SW480 (cell line): ENCODE results near the gene SPINT1.

Source experiments
- DNase-seq: peaks from one replicate; pipeline ENCODE4 v3.0.0-alpha.2; 2016; ENCODE audit warnings: low spot score

Gene SPINT1

DNA sequence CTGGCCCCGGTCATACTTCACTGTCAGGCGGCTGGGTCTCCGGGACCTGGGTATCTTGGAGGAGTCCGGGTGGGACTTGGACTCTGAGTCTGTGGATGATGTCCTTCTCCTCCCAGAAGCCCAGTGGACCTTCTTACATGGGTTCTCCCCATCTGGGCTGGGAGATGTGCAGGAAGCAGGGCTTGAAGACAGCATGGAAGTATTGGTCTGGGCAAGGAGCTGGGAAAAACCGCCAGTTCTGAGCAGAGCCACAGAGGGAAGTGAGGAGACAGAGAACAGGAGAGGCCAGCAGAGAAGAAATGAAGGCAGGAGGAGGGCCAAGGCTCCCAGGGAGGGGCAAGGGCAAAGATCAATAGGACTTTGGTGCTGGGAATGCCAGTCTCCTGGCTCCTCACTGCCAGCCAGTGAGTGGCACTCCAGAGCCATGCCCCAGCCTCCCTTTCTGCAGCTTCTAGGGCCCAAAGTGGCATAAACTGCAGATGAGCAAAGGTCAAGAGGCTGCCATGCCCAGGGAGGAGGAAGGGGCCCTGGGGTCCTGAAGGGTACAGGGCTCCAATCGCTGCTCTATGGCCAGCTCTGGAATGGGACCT is 15.3 kb upstream of the SPINT1 start, which contains the start of gene PPP1R14D:
PPP1R14D (minus strand) TSS at position 262 of the 590 bp plus-strand sequence; CDS start at position 195, 67 bp downstream.
- DNase-seq, result no peak

DNA sequence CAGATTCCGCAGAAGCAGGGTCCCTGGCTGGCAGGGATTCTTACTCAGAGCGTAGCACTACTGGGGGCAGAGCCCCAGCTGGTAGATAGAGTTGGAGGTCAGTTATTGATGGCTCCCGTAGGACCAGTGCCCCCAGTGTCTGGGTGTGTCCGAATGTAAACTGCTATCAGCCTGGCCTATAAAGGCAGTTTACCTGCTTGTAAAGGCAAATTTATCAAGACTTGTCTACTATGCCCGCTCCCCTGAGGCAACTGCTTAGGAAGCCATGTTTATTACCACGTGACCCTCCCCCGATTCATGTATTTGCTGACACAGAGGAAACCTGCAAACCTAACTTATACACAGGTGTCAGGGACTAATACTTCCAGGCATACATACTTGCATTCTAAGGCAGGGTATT is 14.7 kb upstream of the SPINT1 start:
- no peak for DNase-seq

DNA sequence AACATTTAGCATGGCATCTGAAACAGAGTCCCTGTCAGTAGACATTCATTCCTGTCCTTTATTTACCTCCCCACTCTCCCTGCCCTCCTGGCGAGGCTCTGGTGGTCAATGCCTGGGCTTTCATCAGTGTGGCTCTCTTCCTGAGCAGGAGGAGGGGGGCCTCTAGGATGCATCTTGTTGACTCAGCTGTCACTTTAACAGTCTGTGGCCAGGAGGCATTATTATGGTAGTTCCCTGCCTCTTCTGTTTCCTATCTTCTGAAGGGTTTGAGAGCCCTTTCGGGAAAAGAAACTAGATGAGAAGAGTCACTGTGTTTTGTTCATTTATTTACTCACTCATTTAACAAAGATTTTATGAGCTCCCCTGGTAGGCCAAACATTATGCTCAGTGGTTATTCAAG is 13.0 kb upstream of the SPINT1 start:
- no peak for DNase-seq

DNA sequence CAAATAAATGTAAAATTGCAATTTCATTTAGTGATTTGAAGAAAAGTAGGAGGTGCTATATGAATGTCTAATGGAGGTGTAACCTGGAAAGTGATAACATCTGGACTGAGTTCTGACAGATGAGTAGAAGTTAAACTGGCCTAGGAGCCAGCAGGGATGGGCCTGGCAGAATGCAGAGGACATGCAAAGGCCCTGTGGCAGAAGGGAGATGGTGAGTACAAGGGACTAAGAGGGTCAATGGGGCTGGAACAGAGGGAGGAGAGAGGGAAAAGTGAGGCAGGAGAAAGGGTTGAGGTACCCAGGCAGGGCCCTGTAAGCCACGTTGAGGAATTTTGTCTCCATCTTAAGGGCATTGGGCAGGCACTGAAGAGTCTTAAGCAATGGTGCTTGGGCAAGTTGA is 12.0 kb upstream of the SPINT1 start:
- DNase-seq, result no peak

DNA sequence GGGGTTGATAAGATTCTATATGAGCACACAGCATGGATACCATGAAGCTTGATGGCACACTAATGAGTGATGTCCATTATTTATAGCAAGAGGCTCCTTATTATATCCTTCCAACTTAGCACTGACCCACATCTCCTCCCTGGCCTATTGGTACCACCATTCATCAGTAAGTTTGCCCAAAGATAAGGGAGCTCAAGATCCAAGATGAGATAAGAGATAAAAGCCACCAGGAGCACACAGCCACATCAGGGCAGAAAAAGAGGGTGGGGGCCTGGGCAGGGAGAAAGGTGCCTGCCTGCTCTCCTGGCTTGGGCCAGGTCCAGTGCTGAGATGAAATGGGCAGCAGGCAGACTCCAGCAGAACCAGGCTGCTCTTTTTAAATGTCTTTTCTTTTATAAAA is 10.9 kb upstream of the SPINT1 start:
- DNase-seq, result no peak

DNA sequence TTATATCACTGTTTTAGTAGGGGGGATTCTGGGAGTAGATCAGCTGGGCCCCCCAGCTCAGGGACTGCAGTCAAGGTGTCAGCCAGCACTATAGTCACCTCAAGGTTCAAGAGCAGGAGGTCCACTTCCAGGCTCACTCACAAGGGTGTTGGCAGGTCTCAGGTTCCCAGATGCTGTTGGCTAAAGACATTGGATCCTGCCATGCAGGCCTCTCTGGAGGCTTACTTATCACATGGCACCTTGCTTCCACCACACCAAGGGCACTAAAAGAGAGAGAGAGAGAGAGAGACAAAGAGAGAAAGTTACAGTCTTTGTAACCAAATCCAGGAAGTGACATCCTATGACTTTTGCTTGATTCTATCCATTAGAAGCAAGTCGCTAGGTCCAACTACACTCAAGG is 7.8 kb upstream of the SPINT1 start:
- no peak for DNase-seq

DNA sequence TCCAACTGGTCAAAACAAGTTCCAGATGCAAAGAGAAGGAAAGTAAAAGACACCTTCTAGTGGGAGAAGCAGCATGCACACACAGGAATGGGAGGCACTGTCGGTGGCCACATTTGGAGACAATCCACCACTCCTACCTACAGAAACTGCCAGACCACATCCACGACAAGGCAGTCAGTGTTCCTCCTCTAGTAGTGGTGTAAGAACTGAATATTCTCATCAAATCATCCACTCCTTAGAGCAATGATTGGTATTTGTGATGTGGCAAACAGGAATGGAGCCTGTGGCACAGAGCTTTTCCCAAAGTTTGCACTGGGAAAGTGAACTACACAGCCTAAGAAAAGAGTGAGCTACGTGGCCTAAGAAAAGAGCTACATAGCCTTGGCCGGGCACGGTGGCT is 5.1 kb upstream of the SPINT1 start:
- no peak for DNase-seq

DNA sequence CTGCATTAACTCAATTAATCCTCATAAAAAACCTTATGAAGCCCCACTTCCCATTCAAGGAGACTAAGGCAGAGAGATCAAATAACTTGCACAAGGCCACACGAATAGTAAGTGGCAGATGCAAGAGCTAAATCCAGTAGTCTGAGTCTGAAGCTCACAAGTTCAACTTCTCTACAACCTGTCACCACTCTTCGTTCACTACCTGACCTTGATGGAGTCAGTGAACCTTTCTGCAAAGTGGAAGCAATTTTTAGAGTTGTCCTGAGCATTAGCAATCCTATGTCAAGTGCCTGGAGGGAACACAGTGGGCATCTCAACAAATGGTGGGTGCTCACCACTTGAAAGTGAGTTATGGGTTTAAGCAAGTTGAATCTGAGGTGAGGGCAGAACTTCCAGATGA is 2.1 kb upstream of the SPINT1 start:
- DNase-seq, result no peak

DNA sequence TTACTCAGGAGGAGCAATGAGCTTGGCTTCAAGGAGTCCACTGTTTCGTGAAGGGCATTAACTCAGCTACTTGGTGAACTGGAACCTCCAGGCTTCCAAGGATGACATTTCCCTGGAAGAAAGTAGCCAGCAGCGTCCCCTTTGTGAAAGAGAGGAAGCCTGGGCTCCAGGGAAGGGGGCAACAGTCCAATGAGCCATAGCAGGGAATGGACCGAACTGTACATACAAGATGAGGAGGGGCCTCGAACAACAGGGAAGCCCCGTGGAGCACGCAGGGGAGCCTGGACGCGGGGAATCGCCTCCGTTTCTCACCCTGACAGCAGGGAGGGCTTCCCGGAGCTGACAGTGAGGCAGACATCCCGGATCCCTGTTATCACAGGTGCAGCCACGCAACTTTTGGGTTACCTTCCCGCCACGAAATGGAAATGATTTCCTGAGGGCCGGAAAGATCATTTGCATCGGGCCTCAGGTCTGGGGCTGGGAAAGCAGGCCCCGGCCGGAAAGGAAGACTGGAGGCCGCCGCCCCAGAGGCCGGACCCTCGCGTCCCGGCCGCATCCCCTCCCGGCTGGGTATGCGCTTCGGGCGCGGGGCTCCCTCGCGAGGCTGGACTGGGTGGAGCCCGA is 475 bp upstream of the SPINT1 start:
- DNase-seq, result no peak

DNA sequence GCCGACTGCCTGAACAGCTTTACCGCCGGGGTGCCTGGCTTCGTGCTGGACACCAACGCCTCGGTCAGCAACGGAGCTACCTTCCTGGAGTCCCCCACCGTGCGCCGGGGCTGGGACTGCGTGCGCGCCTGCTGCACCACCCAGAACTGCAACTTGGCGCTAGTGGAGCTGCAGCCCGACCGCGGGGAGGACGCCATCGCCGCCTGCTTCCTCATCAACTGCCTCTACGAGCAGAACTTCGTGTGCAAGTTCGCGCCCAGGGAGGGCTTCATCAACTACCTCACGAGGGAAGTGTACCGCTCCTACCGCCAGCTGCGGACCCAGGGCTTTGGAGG is 815 bp downstream of the SPINT1 start:
- DNase-seq, result no peak

DNA sequence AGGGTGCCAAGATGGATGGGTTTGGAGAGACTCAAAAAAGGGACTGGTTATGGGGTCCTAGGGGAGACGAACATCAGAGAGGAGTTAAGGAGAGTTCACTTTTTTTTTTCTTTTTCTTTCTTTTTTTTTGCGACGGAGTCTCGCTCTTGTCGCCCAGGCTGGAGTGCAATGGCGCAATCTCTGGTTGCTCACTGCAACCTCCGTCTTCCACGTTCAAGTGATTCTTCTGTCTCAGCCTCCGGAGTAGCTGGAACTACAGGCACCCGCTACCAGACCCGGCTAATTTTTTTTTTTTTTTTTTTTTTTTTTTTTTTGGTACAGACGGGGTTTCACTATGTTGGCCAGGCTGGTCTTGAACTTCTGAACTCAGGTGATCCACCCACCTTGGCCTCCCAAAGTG is 1.2 kb downstream of the SPINT1 start:
- no peak for DNase-seq

DNA sequence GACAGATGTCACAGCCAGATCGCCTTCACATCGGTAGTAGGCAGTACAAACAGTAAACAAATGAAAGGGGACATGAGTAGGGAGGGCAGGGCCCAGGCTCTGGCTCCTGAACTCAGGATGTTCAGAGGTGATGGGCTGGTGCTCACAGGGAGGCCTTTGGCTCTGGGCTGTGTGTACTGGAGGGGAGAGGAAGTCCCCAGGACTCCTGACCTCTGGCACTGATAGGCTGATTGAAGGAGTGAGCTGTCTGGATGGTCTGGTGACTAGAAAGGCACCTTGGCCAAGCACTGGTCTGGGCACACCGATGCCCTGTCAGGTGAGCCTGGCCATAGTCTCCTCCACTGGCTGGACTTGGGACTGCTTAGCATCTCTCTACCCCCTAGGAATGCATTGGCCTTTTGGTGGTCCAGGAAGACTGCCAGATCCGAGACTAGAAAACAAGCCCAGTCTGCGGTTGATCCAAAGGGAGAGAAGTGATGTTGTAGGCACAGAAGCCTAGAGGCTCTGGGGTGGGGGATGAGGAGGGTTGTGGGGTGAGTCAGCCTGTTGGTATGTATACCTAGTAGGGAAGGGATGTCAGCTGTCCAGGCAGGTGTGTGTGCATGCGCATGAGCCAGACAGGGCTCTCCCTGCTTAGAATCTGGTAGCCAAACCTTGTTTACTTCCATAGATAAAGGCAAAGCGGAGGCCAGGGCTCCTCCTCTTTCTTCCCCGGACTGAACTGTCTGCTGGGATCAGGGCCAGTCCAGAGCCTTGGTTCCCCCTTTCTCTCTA is 1.9 kb downstream of the SPINT1 start:
- DNase-seq, result peak; percentile 94

DNA sequence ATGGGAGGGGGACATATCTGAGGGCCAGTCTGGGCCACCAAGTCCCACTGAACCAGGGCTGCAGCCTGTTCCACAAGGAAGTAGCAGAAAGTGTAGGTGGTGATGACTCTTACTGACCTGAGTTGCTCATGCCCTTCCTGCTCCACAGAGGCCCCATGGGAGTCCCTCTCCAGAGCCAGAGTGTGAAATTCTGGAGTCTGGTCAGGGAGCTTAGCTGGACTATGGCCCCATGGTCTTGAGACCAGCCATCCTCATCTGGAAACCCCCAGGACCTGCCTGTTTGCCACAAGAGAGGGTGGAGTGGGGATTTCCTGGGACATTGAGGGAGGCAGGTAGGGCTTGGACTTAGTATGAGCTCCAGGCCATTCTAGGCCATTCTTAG is 3.0 kb downstream of the SPINT1 start:
- peak; percentile 10 for DNase-seq

DNA sequence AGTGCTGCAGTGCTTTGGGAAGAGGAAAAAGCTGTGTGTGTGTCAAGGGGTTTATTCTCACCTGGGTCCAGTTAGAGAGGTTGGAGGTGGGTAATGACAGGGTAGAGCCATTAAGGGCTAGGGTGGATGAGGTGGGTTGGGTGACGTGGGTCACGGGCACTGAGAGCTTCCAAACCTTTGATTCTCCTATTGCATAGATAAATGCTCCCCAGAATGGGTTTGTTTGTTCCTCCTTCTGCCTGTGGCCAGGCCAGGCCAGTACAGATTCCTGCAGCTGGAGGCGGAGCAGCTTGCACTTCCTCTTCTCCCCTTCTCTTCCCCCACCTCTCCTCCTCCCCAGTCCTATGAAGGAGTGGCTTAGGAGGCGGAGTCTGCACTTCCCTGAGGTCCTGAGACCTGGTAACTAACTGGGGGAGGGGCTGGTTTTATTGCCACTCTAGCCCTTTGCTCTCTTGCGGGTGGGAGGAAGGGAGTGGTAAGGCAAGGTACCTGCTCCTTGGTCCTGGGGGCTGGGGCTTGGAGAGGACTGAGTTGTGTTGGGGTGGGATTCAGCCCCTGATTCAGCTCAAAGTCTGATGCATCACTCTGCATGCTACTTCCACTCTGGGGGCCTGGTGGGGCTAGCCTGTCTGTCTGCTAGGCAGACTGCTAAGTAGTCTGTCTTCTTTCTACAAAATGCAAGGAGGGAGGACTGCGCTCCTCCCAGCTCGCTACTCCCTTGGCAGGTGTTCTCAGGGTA is 3.5 kb downstream of the SPINT1 start:
- peak; percentile 74 for DNase-seq

DNA sequence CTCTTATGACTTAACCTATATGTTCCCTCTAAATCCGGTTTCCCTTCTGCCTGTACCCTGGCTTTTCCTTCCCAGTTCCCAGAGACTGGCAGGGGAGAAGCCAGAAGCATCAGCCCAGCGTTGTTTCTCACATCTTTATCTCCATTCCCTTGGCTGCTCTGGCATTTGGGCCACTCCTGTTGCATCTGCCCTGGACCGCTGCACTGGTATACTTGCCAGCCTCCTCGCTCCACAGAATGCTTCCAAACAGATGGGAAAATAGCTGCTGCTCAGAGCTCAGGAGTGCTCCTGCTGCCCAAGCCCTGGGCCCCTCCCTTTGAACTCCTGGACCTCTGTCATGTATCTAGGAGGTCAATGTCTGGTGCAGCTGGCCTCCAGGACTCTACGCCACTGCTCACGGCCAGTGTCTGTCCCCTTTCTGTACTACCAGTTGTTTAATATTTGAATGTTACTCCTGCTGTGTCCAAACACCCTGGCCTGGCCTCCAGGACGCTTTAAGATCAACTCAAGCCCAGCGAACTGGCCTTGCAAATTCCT is 6.8 kb downstream of the SPINT1 start:
- no peak for DNase-seq

DNA sequence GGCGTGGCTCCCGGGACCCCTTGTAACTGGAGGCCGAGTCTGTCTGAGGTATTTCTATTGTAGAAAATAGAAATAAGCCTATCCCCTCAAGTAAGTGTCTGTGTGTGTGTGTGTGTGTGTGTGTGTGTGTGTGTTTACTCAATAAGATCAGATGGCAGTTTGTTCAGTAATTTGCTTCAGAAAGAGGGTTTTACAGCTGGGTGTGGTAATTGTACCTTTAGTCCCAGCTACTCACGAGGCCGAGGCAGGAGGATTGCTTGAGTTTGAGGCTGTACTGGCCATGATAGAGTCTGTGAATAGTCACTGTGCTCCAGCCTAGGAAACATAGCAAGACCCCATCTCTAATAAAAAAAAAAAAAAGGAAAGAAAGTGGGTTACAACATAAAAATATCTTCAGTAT is 8.7 kb downstream of the SPINT1 start:
- no peak for DNase-seq

DNA sequence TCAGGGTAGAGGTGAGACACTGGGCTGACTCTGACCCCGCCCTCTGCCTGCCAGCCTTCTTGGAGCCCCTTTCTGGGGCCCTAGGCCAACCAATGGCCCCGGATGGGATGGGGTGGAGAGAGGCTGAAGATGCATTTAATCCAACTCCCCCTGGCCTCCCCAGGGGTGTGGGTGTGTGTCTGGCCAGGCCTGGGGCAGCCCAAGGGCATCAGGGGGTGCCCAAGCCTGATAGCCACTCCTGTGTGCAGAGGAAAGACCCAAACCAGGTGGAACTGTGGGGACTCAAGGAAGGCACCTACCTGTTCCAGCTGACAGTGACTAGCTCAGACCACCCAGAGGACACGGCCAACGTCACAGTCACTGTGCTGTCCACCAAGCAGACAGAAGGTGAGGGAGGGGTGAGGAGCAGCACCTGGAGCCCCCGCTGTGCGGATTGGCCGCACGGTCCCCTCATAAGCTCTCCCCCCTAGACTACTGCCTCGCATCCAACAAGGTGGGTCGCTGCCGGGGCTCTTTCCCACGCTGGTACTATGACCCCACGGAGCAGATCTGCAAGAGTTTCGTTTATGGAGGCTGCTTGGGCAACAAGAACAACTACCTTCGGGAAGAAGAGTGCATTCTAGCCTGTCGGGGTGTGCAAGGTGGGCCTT is 9.5 kb downstream of the SPINT1 start:
- DNase-seq, result no peak

DNA sequence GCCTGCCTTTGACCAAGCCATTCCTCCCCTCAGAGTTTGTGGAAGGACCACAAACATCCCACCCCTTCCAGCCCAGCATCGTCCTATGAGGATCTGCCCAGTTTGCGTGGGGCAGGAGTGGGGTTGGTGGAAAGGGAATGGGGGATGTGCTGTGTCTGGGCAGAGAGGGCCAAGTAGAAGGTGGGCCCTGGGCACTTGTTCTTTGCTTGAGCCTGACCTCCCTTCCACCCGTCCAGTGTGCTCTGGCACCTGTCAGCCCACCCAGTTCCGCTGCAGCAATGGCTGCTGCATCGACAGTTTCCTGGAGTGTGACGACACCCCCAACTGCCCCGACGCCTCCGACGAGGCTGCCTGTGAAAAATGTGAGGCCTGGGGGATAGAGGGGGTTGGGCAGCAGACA is 10.3 kb downstream of the SPINT1 start:
- DNase-seq, result no peak

DNA sequence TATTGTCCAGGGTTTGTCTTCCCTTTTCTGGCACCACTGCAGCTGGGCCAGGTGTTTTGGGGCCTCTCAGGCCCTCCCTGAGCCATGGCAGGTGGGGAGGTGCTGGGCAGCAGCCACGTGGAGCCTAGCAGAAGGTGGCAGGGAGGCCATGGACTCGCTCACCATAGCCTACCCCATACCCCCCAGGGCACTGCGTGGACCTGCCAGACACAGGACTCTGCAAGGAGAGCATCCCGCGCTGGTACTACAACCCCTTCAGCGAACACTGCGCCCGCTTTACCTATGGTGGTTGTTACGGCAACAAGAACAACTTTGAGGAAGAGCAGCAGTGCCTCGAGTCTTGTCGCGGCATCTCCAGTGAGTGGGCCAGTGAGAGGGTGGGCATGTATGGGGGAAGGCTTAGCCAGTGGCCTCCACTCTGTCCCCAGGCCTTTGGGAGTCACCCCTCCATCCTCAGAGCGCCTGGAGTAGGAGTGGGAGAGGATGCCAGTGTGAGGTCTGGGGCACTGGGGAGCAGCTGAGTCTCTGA is 11.9 kb downstream of the SPINT1 start:
- no peak for DNase-seq

DNA sequence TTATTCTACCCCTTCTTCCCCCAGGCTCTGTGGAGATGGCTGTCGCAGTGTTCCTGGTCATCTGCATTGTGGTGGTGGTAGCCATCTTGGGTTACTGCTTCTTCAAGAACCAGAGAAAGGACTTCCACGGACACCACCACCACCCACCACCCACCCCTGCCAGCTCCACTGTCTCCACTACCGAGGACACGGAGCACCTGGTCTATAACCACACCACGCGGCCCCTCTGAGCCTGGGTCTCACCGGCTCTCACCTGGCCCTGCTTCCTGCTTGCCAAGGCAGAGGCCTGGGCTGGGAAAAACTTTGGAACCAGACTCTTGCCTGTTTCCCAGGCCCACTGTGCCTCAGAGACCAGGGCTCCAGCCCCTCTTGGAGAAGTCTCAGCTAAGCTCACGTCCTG is 12.9 kb downstream of the SPINT1 start:
- DNase-seq, result no peak

DNA sequence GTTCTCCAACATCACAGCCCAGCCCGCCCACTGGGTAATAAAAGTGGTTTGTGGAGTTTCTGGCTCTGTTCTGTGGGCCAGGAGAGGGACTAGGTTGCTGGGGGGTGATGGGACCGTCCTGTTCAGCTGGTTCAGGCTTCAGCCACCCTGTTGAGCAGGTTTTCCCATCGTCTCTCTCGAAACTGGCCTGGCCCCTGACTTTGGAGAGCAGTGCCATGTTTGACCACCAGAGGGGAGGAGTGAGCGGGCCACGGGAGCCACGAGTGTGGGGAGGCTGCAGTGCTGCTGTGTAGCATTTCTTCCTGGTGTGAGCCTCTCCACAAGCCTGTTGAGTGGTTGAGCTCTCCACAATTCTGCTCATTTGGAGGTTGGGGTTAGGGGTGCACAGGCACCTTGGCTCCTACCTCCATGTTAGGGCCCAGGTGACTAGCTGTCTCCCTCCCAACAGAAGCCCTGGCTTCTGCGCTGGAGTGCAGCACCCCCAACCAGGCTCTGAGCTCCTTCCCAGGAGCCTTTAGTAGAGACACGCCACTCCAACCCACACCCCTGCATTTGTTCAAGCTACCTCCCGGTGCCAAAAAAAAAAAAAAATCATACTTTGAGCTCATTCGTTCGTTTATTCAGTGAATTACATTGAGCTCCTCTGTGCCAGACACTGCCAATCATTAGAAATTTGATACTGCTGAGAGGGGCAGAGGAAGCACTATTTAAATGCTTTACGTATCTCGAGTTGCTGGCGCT is 13.9 kb downstream of the SPINT1 start:
- DNase-seq, result peak; percentile 25
